Measurements from ENCODE around the gene DPEP3.
"Not testable (repeated sequence)": the region's sequence is repeated elsewhere in the genome, so short reads cannot be mapped to it uniquely, and the experiment has no call there.

DPEP3 gene
- 0.04 to 0.45 (median 0.17) reads per million in 18 experiments for total RNA-seq

- DNase-seq: no peak
These were observed at the start of gene DPEP3 for GRCh38 chr16:67979955-67980678. Gene DPEP3, minus strand, starts transcription at chr16:67980499. Its CDS starts 119 bp downstream, at chr16:67980380.

GRCh38 chr16:68028996-68029395 is 48.7 kb upstream of the DPEP3 start:
- no peak for DNase-seq

- peak; percentile 96 to 97 for DNase-seq
These were observed 42.6 kb upstream of the DPEP3 start, which contains the start of the genes DDX28 and DUS2 for GRCh38 chr16:68022728-68023537. Gene DDX28, minus strand, starts transcription at chr16:68023232. Its CDS starts 30 bp downstream, at chr16:68023202. Gene DUS2, plus strand, starts transcription at chr16:68023284. Its CDS starts 14,740 bp downstream, at chr16:68038024.

- no peak for DNase-seq
These were observed 42.0 kb upstream of the DPEP3 start for GRCh38 chr16:68022278-68022727.

GRCh38 chr16:68021490-68021889 is 41.2 kb upstream of the DPEP3 start:
- DNase-seq: no peak

- no peak for DNase-seq
These were observed 38.9 kb upstream of the DPEP3 start for GRCh38 chr16:68019167-68019680.

- DNase-seq: no peak
These were observed 35.4 kb upstream of the DPEP3 start, which contains the start of gene DPEP2NB for GRCh38 chr16:68015681-68016080. Gene DPEP2NB, minus strand, starts transcription at chr16:68015911. Its CDS starts 141 bp downstream, at chr16:68015770.

GRCh38 chr16:68013440-68013839 is 33.1 kb upstream of the DPEP3 start:
- peak; percentile 31 to 33 for DNase-seq

- not testable (repeated sequence) for DNase-seq
These were observed 29.6 kb upstream of the DPEP3 start for GRCh38 chr16:68009872-68010271.

GRCh38 chr16:68009157-68009735 is 28.9 kb upstream of the DPEP3 start:
- DNase-seq: no peak

- peak; percentile 98 for DNase-seq
These were observed 25.5 kb upstream of the DPEP3 start for GRCh38 chr16:68005786-68006286.

GRCh38 chr16:68005211-68005610 is 24.9 kb upstream of the DPEP3 start:
- peak; percentile 41 to 66 for DNase-seq

- DNase-seq: no peak
These were observed 22.7 kb upstream of the DPEP3 start for GRCh38 chr16:68003031-68003430.

GRCh38 chr16:68000450-68000849 is 20.2 kb upstream of the DPEP3 start:
- peak; percentile 56 to 60 for DNase-seq

GRCh38 chr16:67999985-68000384 is 19.7 kb upstream of the DPEP3 start:
- DNase-seq: peak; percentile 80 to 86

- peak; percentile 92 to 95 for DNase-seq
These were observed 18.7 kb upstream of the DPEP3 start, which contains the start of gene DPEP2 for GRCh38 chr16:67998779-67999688. Gene DPEP2, minus strand, starts transcription at chr16:67999484. Its CDS starts 6,272 bp downstream, at chr16:67993212.

GRCh38 chr16:67998231-67998778 is 18.0 kb upstream of the DPEP3 start:
- not testable (repeated sequence) for DNase-seq

- DNase-seq: no peak
These were observed 16.4 kb upstream of the DPEP3 start for GRCh38 chr16:67996666-67997065.

GRCh38 chr16:67995423-67995822 is 15.1 kb upstream of the DPEP3 start:
- DNase-seq: peak; percentile 74 to 79

GRCh38 chr16:67994040-67994408 is 13.7 kb upstream of the DPEP3 start:
- not testable (repeated sequence) for DNase-seq

All from inflammatory macrophage (primary cell).